ENCODE measurements around the gene ADNP. TPM values are rescaled to one million over a fixed set of nuclear protein-coding genes. Genes with fewer than 3 reads are reported as not detected.

Gene ADNP
- total RNA-seq, 1 donor from 2014 or later = 86.6 TPM

DNA sequence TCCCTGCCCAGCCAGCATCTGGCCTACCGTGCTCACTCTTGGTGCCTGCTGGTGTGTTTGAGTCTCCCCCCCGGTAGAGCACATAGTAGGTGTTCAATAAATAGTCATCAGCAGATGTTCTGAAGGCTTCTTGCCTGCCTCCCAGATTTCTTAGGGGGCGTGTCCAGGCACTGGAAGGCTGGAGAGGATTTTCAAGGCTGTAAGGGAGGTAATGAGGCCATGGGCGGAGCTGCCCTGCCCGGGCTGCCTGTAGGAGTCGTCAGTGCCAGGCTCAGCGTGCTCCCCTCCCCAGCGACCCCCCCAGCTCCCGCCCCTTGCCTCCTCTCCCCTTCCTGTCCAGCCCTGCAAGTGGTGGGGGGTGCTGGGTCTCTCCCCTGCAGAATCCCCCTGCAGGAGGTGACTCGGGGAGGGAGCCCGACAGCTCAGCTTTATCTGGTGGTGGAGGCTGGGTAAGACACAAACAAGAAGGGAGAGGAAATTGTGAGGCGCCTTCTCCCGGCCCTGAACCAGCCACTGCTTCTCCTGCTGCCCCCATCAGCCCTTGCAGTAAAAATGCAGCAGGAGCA lies 80.4 kb downstream of the ADNP start:
- DNase-seq (ENCODE audit: low read depth) = no peak

DNA sequence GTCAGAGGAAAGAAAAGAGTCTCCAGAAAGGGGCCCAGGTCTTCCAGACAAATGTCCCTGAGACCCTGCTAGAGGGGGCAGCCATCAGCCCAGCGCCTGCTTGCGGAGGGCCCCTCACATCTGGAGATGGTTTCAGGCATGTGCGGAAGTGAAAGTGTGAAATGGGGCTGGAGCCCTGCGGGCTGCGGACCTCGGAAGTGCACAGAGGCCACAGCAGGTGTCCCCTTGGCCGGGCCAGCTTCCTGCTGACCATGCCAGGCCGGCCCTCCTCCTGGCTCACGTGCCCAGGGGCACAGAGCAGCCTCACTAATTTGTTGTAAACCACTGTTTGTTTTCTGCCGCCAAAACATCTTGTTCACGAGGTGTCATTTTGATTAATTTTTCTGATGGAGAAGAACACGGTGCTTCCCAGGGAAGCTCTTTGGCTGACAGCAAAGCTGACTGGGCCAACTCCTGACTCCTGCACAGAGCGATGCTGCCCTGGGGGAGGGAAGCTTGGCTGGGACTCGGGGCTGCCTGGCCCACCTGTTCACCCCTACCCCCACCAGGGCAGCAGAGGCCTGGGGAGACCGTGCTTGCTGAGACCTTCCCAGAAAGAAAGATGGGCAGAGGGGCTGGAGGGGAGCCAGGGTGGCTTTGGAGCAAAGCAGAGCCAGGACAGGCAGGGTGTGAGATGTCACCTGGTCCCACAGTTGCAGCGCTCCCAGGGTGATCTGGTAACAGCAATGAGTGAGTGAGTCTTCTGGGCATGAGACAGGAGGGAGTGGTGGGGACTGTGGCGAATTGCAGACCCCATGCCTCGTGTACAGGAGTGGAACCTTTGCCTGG lies 82.2 kb downstream of the ADNP start:
- no peak for DNase-seq (ENCODE audit: low read depth)

DNA sequence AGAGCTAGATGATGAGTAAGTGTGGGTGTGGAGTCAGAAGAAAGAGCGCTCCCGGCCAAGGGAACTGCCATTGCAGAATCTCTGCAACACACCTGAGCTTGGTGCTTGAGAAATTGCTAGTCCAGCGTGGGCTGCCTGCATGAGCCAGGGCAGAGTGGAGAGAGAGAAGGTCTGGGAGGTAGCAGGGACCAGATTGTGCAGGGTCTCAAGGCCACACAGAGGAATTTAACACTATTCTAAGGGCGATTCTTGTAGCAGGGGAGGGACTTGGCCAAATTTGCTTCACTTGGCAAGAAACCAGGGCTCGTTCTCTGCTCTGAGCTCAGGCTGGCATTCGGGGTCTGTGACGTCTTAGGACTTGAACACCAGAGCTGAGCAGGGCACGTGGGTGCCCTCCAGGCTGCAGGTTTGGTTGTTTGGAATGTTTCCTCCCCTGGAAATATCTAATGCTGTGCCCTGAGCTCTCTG lies 82.9 kb downstream of the ADNP start:
- peak; percentile 37 for DNase-seq (ENCODE audit: low read depth)

DNA sequence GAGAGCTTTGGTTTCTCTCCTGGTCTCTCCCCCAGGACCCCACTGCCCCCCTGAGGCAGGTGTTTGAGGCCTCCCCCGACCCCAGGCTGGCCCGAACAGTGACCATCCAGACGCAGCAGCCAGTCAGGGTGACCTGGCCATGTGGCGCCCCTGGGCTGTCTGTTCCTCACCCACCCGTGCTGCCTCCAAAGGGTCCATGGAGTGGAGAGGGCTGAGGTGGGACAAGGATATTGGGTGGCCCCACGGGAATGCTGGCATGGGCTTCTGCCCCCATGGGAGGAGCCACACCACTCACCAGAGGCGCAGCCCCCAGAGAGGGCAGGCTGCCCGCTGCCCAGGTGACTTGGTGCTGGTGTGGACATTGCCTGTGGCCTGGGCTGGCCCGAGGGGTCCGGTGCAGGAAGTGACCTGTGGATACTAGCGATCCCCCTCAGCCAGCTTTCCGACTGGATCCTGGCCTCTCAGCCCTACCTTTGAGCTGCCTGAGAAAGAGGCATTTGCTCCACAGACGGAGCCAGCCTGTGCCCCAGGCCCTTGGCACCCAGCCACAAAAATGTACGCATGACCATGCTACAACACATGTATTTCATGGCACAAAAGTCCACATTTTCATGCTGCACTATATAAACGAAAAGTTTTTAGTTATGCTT lies 85.5 kb downstream of the ADNP start:
- no peak for DNase-seq (ENCODE audit: low read depth)

DNA sequence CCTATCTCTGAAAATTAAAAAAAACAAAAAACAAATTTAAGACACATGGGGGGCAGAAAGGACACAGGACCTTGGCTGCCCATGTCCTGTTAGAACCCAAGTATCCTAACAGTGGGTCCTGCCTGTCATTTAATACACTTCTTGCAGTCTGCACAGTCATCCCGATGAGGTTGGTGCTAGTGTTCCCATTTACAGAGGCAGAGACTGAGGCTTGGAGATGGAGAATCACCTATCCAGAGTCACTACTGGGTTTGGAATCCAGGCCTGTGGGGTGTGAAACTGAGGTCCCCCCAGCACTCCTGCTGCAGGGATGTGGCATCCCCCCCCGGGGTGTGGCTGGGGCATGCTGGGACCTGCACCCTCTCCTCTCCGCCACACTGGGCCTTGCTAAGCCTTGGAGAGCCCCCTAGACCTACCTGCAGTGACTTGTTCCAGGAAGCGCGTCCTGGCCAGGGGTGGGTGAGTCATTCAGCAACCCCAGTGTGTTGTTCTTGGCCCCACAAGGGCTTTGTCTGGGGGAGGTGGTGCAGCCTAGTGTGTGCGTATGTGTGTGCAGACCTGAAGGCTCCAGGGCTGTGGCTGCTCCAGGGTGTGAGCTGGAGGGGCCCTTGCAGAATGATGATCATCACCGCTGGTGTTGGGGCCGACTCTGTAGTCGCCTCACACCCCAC lies 86.7 kb downstream of the ADNP start:
- DNase-seq (ENCODE audit: low read depth) = peak; percentile 88

DNA sequence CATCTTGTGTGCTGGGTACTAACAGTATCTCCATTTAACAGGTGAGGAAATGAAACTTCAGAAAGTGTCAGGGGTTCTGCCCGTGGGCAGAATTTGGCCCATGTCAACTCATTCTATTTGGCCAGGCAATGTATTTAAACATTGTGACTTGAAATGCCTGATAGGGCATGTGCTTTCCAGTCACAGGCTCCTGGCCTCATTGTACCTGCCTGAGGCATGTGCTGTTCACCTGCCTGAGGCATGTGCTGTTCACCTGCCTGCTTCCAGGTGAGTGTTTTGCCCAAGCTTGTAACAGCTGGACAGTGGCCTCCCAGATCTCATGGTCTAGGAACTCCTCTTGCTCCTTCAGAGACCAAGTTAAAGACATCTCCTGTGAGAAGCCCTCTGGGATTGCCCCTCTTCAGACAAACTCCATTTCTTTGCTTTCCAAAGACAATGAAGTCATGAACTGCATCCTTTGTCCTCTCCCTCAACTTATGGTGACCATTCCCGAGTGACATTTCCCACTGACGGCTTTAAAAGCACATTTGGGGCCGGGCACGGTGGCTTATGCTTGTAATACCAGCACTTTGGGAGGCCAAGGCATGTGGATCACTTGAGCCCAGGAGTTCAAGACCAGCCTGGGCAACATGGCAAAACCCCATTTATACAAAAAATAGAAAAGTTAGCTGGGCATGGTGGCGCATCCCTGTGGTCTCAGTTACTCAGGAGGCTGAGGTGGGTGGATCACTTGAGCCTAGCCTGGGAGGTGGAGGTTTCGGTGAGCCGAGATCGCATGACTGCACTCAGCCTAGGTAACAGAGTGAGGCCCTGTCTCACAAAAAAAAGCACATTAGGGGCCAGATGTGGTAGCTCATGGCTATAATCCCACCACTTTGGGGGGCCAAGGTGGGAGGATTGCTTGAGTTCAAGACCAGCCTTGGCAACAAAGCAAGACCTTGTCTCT lies 87.6 kb downstream of the ADNP start:
- peak; percentile 37 for DNase-seq (ENCODE audit: low read depth)

DNA sequence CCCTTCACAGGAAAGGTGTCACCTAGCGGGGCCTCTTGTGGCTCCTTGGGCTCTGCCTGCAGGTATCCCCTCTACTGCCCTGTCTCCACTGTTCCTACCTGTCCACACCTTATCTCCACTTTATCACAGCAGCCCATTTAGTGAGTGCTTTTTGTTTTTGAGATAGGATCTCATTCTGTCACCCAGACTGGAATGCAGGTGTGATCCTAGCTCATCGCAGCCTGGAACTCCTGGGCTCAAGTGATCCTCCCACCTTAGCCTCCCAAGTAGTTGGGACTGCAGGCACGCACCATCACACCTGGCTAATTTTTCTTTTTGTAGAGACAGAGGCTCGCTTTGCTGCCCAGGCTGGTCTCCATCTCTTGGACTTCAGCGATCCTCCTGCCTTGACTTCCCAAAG lies 88.4 kb downstream of the ADNP start:
- no peak for DNase-seq (ENCODE audit: low read depth)

Other genes starting within 250 kb of the ADNP start
- 0.35 and 0.65 TPM in 2 replicates for gene RIPOR3, start 239.9 kb downstream of the ADNP start, total RNA-seq
- gene PARD6B, start 199.9 kb downstream of the ADNP start, total RNA-seq = 31.3 and 57.4 TPM in 2 replicates
- gene BCAS4, start 136.4 kb downstream of the ADNP start, total RNA-seq = 5.7 and 7.1 TPM in 2 replicates
- 79.2 and 132 TPM in 2 replicates for gene DPM1, start 27.1 kb upstream of the ADNP start, total RNA-seq
- 9.8 and 13.7 TPM in 2 replicates for gene MOCS3, start 27.4 kb upstream of the ADNP start, total RNA-seq
- gene KCNG1, start 91.7 kb upstream of the ADNP start, total RNA-seq = 0.25 and 0.69 TPM in 2 replicates

Data from renal cortical epithelial cell (primary cell).